DND-41 (cell line): ENCODE measurements around the gene EEF2.

Source experiments
- CTCF ChIP-seq: IDR thresholded peaks from 2 replicates; pipeline ENCODE4 v1.5.1; 2012; ENCODE audit warnings: borderline replicate concordance, low read length, moderate library complexity, mild to moderate bottlenecking; ENCODE audit not compliant: poor library complexity, severe bottlenecking; ENCODE audit errors: extremely low read depth
- EZH2 ChIP-seq: IDR thresholded peaks from 3 replicates; pipeline ENCODE4 v1.6.1; 2012; ENCODE audit warnings: borderline replicate concordance, low read depth, mild to moderate bottlenecking, moderate library complexity, low read length, inconsistent platforms; ENCODE audit not compliant: severe bottlenecking

GRCh38 chr19:4034048-4035017 lies 49.1 kb upstream of the EEF2 start:
- no peak for TF ChIP-seq CTCF
- TF ChIP-seq EZH2, result no peak
